Stimulated activated naive CD4-positive, alpha-beta T cell treated with Interleukin-2 at 50 U/mL for 16 hours (primary cell): ENCODE data around the gene TAAR5.
"Not testable (repeated sequence)": the region's sequence is repeated elsewhere in the genome, so short reads cannot be mapped to it uniquely, and the experiment has no call there.

ENCODE experiments used
- DNase-seq: peaks from one replicate; lab custom pipeline; 2025; lab: John Stamatoyannopoulos, UW

TAAR5 gene, protein sequence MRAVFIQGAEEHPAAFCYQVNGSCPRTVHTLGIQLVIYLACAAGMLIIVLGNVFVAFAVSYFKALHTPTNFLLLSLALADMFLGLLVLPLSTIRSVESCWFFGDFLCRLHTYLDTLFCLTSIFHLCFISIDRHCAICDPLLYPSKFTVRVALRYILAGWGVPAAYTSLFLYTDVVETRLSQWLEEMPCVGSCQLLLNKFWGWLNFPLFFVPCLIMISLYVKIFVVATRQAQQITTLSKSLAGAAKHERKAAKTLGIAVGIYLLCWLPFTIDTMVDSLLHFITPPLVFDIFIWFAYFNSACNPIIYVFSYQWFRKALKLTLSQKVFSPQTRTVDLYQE

DNA sequence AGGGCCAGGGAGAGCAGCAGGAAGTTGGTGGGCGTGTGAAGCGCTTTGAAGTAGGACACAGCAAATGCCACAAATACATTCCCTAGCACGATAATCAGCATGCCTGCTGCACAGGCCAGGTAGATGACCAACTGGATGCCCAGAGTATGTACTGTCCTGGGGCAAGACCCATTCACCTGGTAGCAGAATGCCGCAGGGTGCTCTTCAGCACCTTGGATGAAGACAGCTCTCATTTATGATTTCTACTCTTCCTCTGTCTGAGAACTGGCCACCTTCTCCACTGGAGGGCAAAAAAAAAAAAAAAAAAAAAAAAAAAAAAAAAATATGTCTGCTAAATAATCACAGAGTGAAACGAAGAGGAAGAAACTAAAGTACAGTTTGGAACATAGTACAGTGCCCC, at the start of gene TAAR5:
Gene TAAR5, minus strand, starts transcription at position 288 of the 400 bp plus-strand sequence. Its CDS starts 55 bp downstream, at position 233.
- DNase-seq = no peak

DNA sequence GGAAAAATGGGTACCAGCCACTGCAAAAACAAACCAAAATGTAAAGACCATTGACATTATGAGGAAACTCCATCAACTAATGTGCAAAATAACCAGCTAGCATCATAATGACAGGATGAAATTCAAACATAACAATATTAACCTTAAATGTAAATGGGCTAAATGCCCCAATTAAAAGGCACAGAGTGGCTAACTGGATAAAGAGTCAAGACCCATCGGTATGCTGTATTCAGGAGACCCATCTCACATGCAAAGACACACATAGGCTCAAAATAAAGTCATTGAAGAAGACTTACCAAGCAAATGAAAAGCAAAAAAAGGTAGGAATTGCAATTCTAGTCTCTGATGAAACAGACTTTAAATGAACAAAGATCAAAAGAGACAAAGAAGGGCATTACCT, 47.6 kb upstream of the TAAR5 start:
- not testable (repeated sequence) for DNase-seq

DNA sequence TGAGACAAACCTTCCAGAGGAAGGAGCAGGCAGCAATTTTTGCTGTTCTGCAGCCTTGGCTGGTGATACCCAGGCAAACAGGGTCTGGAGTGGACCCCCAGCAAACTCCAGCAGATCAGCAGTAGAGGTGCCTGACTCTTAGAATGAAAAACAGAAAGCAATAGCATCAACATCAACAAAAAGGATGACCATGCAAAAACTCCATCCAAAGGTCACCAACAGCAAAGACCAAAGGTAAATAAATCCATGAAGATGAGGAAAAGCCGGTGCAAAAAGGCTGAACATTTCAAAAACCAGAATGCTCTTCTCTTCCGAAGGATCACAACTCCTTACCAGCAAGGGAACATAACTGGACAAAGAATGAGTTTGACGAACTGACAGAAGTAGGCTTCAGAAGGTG, 46.4 kb upstream of the TAAR5 start:
- not testable (repeated sequence) for DNase-seq

DNA sequence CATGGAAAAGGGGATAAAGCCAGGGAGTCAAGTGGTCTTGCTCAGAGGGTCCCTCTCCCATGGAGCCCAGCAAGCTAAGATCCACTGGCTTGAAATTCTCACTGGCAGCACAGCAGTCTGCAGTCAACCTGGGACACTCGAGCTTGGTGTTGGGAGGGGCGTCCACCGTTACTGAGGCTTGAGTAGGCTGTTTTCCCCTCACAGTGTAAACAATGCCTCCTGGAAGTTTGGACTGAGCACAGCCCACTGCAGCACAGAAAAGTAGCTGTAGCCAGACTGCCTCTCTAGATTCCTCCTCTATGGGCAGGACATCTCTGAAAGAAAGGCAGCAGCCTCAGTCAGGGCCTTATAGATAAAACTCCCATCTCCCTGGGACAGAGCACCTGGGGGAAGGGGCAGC, 45.7 kb upstream of the TAAR5 start:
- not testable (repeated sequence) for DNase-seq

DNA sequence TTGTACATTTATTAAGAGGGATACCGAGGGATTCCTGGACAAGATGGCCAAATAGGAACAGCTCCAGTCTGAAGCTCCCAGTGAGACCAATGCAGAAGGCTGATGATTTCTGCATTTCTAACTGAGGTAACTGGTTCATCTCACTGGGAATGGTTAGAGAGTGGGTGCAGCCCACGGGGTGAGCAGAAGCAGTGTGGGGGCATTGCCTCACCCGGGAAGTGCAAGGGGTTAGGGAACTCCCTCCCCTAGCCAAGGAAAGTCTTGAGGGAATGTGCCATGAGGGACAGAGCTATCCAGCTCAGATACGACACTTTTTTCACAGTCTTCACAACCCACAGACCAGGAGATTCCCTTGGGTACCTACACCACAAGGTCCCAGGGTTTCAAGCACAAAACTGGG, 45.3 kb upstream of the TAAR5 start:
- no peak for DNase-seq

DNA sequence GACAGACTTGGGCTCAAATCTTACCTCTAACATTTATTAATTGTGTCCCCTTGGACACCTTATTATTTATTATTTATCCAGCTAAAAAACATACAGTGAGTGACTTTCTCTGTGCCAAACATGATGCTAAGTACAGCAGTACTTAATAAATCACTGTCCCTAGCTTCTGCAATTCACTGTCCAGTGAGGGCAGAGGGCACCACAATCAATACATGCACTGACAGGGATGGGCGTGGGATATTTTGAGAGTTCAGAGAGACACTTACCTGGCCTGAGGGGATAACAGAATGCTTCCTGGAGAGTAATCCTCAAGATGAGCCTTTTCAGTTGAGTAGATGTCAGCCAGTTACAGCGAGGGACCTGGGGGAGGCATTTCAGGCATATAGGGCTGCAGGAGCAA, 43.8 kb upstream of the TAAR5 start:
- no peak for DNase-seq

DNA sequence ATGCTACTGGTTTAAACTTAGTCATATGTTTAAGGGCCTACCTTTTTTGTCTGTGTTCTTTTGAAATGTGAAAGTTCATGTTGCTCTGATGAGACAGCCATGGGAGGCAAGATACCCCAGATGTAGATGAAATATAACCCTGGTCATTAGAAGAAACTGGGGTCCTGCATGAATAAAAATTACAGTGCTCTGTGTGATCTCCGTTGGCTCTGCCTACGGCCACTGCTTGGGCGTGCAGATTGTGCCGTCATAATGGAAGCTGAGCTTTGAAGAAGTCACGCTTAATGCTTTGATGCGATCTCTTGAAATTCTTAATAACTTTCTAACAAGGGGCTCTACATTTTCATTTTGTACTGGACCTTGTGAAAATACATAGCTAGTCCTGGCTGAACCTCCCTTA, 34.6 kb upstream of the TAAR5 start, which contains the start of gene TAAR2:
Gene TAAR2, minus strand, starts transcription at position 101 of the 400 bp plus-strand sequence. Its CDS starts 0 bp downstream, at position 101.
- no peak for DNase-seq

DNA sequence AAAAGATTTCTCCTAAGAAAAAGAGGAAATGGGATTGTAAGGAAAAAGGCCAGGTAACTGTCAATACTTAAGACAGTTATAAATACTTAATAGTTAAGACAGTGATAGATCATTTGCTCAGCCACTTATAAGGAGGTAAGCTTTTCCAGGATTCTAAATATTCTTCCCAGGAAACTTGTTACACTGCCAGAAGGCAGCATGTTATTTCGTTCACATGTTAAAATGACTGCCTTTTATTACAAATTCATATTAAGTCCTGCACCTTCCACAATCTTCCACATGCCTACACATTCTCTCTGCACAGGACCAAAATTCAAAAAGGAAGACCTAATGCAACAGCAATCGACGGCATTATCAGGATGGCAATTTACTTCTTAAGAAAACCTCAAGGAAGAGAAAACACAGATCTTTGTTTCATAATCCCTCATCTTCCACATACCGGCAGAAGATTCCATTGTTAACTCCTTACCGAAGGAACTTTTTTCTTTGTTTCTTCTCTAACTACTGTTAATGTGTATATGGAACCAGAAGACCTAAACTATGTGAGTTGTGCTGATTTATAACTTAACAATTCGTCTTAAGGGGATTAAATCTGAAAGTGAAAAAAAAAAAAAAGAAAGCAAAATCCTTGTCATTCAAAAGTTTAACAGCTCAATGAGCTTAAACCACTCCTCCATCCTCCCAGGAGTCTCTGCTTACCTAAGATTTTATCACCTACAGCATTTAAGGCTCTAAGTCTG, 33.7 kb upstream of the TAAR5 start:
- no peak for DNase-seq

DNA sequence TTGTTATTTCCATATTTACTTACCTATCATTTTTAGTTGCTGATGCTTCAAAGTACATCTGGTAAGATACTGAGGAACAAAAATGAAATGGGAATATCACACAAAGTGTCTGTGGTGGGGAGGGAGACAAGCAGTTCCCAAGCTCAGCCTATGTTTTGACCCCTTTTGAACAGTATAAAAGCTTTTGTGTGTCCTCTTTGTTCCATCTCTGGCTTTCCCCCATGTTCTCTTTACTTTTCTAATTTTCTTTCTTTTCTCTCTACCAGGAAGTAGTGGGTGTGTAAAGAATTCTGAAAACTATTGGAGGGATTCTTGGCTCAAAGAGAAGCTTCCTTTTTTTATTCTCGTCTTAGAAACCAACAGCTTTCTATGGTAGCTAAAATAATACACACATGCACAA, 27.1 kb upstream of the TAAR5 start:
- DNase-seq = no peak

DNA sequence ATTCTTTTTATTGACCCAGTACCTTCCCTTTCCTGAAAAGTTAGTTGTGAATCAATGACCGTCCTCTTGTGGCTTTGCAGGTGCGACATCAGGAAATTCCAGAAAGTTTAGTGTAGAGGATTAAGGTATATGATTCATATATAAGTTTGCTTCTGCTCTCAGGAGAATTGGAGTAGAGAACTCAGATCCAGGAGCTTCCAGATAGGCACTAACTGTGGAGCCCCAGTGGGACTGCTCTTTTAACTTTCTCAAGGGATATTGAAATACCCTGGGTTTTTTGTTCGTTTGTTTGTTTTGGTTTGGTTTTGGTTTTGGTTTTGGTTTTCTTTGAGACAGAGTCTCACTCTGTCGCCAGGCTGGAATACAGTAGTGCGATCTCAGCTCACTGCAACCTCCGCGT, 25.0 kb upstream of the TAAR5 start:
- no peak for DNase-seq

DNA sequence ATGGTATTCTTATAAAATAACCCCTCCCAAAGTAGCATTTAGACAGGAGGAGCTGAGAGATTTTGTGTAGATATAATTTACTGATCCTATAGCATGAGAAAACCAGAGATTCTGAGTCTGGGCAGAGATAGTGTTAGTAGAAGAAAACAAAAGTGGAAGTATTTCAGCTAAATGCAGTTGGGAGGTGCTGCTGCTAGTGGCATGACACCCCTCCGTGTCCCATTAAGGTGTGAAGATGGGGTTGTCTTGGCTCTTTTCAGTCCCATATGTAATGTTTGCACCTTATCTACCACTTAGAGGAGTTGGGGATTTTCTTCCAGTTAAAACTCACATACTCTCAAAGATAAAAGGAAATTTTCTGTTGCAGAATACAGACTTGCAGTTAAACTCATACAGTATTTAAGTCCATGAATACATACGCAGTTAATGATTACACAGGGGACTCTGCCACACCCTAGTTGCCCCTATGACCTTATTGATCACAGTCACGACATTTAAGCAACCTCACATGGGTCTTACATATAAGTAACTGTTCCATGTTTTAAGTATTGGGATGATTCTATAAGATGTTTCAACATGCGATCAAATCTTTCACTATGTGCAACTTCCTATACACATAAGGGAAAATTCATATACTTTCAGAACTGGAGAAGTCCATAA, 23.0 kb upstream of the TAAR5 start:
- DNase-seq = no peak

DNA sequence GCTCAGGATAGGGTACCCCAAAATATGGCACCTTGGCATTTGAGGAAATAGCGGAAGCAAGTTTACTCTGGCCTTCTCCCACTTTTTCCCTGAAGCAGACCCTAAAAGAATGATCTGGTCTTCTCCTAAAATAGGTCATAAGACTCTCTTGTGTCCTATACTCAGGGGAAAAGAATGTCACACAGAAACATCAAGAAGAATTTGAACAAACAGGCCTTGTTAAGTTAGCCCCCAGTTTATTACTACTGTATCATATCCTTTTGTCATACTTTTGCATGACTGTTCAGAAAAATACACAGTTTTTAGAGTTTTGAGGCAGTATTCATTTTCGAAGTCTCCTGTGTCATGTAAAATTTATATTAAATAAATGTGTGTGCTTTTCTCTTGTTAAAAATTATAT, 22.1 kb upstream of the TAAR5 start:
- DNase-seq = no peak

DNA sequence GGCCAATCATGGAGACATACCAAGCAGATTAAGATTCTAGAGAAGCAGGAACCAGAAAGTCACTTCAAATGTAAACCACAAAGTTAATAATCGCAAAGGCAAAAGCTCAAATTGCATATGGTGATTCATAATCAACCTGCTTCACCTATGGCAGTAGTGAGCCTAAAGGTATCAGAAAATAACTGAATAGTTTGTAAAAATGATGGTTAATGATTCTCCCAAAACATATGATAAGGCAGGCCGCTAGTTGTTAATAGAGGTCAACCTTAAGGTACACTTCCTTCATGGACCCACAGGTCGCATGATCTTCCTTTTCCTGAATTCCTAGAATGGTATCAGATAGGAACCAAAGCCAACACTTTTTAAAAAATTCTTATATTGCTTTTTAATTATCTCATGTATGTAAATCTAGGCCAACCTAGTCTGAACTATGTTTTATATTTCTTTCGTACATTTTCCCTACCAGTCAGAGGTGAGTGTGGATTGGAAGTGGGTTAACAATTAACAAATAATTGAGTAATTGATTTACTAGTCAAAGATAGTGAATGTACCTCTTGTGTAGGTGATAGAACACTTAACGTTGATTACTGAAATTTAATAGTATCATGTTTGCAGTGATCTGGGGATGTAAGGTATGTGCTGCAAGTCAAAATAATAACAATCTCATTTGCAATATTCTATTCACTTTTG, 18.1 kb upstream of the TAAR5 start:
- DNase-seq = no peak

DNA sequence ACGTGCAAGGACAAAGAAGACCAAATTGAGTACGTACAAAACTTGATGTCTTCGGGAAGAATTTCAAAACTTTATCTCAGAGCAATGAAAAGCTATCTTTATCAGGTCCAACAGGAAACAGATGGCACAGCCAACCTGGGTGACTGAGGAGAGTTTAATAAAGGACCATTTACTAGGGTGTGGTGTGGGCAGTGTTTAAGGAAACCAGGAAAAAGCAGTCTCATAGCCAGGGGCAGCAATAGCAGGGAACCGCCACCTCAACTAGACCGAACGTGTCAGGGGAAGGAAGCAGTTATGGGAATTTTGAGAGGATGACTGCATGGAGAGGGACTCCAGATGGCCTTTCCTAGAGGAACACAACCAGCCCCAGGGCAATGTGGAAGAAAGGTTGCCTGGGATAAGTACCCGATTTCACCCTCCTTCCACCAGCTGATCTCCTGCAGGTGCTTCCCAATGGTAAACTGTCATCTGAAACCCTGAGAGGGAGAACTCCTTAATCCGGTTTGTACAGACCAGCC, 15.2 kb upstream of the TAAR5 start:
- DNase-seq = no peak

DNA sequence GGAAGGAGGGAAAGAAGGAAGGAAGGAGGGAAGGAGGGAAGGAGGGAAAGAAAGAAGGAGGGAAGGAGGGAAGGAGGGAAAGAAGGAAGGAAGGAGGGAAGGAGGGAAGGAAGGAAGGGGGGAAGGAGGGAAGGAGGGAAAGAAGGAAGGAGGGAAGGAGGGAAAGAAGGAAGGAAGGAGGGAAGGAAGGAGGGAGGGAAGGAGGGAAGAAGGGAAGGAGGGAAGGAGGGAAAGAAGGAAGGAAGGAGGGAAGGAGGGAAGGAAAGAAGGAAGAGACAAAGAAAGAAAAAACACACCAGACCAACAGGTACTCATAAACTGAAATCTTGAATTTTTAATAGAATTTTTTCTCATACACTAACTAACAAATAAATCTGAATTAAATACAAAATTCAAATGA, 11.4 kb upstream of the TAAR5 start:
- DNase-seq = not testable (repeated sequence)

DNA sequence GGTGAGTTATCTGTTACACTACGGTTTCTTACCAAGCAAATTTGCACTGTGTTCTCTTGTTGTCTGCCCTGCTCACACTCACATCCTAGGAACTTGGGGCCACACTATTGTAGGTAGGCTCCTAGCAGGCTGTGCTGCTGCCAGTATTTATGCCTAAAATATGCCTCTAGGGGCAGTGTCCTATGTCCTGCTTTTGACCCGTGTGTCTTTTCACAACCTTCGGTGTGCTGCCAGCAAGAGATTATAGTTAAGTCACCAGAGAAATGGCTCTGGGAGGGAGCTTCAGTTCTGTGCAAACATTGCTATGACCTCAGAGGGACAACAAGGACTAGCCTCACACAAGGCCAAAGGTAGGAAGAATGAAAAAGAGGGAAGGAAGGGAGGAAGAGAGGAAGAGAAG, 8.9 kb upstream of the TAAR5 start:
- no peak for DNase-seq

DNA sequence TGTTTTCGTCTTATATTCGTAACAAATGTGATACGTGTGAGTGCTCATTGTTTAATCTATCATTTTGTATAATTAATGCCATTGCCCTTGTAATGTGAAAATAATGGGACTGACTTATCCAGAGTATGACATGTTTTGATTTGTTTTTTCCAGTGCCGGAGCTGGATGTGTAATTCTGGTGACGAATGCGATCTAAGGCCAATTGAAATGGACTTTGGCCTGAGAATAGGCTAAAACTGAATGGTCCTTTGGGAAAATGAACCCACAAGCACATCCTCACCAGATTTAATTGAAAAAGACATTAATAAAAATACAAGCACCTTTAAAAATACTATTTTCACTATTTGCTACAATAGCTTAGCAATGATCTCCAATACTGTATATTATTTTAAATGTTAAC, 6.7 kb upstream of the TAAR5 start:
- DNase-seq = no peak

DNA sequence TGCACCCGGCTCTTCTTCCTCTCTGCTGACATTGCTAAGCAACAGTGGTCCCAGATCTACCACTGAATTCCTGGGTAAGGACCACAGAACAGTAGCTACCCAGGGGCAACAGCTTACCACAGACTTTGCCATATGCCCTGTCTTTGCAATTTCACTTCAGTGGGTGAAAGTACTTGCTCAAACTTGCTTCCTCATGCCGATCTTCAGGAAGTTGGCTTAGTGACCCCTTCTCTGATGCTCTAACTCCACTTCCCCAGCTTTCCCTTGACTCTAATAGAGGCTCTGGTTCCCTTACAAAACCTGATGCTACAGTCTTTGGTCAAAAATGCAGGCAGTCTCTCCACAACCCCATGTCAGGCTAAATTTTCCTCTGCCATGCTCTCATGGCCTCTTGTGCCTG, 3.3 kb upstream of the TAAR5 start:
- DNase-seq = no peak

DNA sequence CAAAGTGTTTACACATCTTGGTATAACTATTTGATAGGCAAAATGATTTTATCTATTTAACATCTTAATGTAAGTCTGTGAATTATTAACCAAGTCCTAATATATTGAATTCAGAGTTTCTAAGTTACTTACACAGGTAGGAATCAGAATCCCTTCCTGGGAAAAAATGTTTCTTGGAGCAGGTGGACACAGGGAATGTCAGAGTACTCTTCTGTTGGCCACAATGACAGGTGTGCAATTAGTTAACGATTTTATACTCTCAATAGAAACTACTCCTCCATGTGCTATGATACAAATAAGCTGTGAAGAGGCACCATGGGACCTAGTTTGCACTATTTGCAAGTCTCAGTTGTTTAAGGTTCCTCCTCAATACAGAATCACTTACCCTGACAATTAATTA, 821 bp upstream of the TAAR5 start:
- no peak for DNase-seq

DNA sequence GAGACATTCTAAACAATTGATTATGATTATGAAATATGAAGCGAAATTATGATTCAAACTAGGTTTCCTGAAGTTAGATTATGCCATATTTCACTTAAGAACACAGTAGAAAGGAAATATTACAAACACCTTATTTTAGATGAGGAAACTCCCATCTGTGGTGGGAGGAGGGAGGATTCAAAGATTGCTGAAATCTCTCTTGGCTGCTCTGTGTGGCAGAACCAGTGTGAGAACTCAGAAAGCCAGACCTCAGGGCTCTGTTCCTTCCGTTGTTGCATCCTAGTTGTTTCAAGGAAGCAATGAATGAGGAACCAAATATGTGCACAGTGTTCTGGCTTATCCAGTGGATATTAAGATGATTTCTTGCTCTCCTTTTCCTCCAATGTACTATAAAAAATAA, 2.1 kb downstream of the TAAR5 start:
- DNase-seq = no peak

DNA sequence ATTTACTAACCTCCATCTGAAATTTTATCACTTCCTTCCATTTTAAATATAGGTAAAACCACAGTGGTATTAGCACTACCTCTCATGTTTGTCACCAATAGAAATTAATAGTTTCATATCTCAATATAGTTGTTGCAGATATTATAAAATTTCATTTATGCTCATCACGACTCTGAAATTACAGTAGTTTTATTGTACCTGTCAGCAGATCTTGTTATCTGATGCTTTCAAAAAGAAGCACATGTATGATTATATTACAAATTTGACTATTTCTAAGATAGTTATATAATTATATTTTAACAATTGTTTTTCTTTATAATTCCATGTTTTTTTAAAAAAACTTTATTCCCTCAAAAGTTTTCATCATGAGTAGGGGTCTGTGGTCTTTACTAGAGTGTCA, 4.8 kb downstream of the TAAR5 start:
- DNase-seq = no peak

DNA sequence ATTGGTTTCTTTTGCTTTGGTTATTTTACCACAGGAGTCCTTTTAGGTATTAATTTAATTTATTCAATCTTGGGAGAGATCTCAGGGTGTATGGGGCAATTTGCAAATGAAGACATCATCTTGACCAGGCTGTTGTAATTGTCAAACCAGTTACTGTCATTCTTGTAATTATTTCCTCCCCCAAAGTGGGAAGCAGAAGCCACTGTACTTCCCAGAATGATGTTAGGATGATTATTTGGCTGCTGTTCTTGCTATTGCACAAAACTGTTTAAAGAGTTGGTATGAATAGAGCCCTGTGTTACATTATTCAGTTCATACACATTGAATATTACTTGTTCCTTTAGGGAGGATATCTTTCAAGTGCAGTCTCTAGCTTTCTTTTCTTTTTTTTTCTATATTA, 17.8 kb downstream of the TAAR5 start:
- DNase-seq = no peak
